Measurements from ENCODE around the gene CCDC82.

The CCDC82 gene

DNA sequence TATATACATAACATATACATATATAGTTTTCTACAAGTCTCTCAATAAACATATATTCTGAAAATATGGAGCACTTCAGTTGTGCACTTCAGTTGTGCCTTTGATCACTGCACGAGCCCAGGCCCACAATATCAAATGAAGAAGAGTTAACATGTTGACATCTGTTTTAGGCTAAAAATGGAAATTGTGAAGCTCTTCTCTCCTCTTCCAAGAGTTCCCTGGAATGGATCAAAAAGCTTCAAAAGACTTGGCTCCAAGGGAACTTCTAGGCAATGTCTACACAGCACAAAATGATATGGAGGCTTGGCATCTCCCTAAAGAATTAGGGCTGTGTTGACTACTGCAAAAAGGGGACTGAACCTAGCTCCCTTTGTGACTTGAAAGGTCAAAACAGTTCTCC is 83.6 kb downstream of the CCDC82 start:
- no peak for DNase-seq

DNA sequence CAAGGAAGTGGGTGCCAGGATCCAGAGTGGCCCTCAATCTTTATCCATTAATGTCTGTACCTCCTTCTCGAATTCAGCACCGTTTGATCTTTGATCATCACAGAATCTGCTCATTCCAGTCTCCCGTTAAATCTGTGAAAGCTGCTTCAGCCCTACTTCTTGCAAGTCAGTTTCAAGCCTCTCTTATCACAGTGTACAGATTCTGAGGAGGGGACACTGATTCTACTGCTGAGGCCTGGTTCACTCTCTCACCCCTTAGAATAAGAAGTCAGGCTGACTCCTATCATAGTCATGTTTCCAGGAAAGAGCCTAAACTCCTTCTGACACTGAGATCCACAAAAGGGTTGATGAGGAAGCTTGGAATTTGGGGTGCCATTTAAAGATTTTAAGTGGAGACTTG is 85.7 kb downstream of the CCDC82 start:
- no peak for DNase-seq

DNA sequence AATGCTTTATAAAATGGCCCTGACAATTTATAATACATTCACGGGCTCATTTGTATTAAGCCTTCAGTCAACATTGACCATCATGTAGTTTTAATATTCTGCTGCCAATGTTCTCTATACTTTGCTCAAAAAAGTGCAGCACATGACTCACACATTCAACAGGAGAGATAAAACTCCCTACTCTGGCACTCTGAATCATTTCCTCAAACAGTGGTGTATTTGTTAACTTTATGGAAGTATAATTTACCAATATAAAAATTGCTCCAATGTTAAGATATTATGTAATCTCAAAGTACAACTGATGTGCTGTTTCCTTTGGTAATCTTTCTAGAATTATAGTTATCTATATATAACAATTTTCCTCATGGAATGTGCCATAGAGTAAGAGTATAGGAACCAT is 86.6 kb downstream of the CCDC82 start:
- DNase-seq, result no peak

All from NCI-H187 treated with DMSO at 0.1 percent for 48 hours (cell line).